Muscle layer of colon (tissue), 2 donors: ENCODE measurements around the gene CD58.

ENCODE experiments used
- H3K27ac ChIP-seq: one replicate; pipeline ENCODE4 v1.7.0; 2013; ENCODE audit warnings: low read depth, mild to moderate bottlenecking, low read length, moderate library complexity
- H3K27me3 ChIP-seq, 2 donors: one replicate each; pipeline ENCODE4 v1.7.0; 2013; ENCODE audit warnings: low read length in 2 of 2, mild to moderate bottlenecking in 2 of 2; ENCODE audit not compliant: insufficient read depth in 2 of 2, control insufficient read depth in 1 of 2
- H3K36me3 ChIP-seq: one replicate; pipeline ENCODE4 v1.7.0; 2013; ENCODE audit warnings: mild to moderate bottlenecking, low read length; ENCODE audit not compliant: insufficient read depth
- H3K4me1 ChIP-seq: one replicate; pipeline ENCODE4 v1.7.0; 2013; ENCODE audit warnings: mild to moderate bottlenecking, low read length; ENCODE audit not compliant: insufficient read depth
- H3K4me3 ChIP-seq, 2 donors: one replicate each; pipeline ENCODE4 v1.7.0; 2013; ENCODE audit warnings: low read length in 2 of 2, low read depth in 1 of 2, mild to moderate bottlenecking in 1 of 2, moderate library complexity in 1 of 2
- H3K9ac ChIP-seq: one replicate; pipeline ENCODE4 v1.7.0; 2013; ENCODE audit warnings: low read length
- H3K9me3 ChIP-seq: one replicate; pipeline ENCODE4 v1.7.0; 2013; ENCODE audit warnings: mild to moderate bottlenecking, low read length
- donor health status: abdominal sarcoma.
- donor health status: Adenocarcinoma of cecum.

CD58 gene

GRCh38 chr1:116577759-116578314 is 7.0 kb upstream of the CD58 start:
- H3K4me1 ChIP-seq: peaks cover 17% of the 10 kb centered on the region
- H3K27ac ChIP-seq: no peak overlapping the region
- H3K9ac ChIP-seq: no peak overlapping the region
- no peaks in the 10 kb centered on the region for H3K9me3 ChIP-seq
- no peaks in the 10 kb centered on the region for H3K27me3 ChIP-seq
- H3K36me3 ChIP-seq: no peaks in the 10 kb centered on the region
- no peak overlapping the region for H3K4me3 ChIP-seq

GRCh38 chr1:116574581-116575291 is 3.9 kb upstream of the CD58 start:
- H3K27me3 ChIP-seq: no peaks in the 10 kb centered on the region
- H3K4me3 ChIP-seq: no peak overlapping the region
- H3K9me3 ChIP-seq: no peaks in the 10 kb centered on the region
- H3K9ac ChIP-seq: no peak overlapping the region
- no peak overlapping the region for H3K27ac ChIP-seq
- H3K36me3 ChIP-seq: no peaks in the 10 kb centered on the region
- peaks cover 26% of the 10 kb centered on the region for H3K4me1 ChIP-seq

DNA sequence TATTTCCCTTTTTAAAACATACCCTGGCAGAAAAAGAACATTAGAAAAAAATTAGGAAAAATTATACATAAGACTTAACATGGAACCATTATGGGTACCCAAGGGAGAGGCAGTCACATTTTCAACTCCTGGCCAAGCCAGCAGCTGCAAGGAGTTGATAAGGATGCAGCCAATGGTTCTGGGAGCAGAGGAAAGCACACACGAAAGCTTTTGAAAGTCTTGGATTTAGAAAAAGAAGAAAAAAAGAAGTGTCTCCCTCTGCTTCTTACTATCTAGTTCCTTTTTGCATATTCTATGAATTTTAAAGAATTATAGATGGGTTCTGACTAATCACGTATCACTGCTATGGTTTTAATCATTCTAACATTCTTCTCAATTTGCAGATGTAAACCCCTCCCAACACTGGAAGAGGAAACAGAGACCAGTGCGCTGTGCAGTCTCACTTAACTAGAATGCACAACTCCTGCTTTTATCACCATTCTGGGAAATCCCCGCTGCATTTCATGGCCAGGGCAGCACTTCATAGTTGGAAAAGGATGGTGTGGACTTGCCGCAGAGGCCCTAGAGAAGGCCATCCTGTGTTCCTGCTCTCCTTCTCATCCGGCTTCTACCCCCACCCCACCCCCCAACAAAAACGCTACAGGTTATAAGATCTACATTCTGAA is 2.7 kb upstream of the CD58 start:
- Histone ChIP-seq H3K4me1 (peaks cover 26% of the 10 kb centered on the region), H3K36me3 (no peaks in the 10 kb centered on the region), H3K9ac (no peak overlapping the region), H3K4me3 (no peak overlapping the region), H3K27ac (no peak overlapping the region), H3K27me3 (no peaks in the 10 kb centered on the region), H3K9me3 (no peaks in the 10 kb centered on the region)

GRCh38 chr1:116572771-116573430 is 2.1 kb upstream of the CD58 start:
- H3K36me3 ChIP-seq: no peaks in the 10 kb centered on the region
- H3K4me3 ChIP-seq: no peak overlapping the region
- H3K4me1 ChIP-seq: peaks cover 26% of the 10 kb centered on the region
- no peaks in the 10 kb centered on the region for H3K27me3 ChIP-seq
- H3K9me3 ChIP-seq: no peaks in the 10 kb centered on the region
- no peak overlapping the region for H3K9ac ChIP-seq
- no peak overlapping the region for H3K27ac ChIP-seq

- Histone ChIP-seq H3K9me3 (no peaks in the 10 kb centered on the region), H3K9ac (no peak overlapping the region), H3K27ac (no peak overlapping the region), H3K36me3 (no peaks in the 10 kb centered on the region), H3K4me1 (peaks cover 26% of the 10 kb centered on the region), H3K27me3 (no peaks in the 10 kb centered on the region), H3K4me3 (peak overlapping the region in 1 of 2 donors; percentile 60)
Observed at GRCh38 chr1:116572099-116572498, 1.3 kb upstream of the CD58 start.

DNA sequence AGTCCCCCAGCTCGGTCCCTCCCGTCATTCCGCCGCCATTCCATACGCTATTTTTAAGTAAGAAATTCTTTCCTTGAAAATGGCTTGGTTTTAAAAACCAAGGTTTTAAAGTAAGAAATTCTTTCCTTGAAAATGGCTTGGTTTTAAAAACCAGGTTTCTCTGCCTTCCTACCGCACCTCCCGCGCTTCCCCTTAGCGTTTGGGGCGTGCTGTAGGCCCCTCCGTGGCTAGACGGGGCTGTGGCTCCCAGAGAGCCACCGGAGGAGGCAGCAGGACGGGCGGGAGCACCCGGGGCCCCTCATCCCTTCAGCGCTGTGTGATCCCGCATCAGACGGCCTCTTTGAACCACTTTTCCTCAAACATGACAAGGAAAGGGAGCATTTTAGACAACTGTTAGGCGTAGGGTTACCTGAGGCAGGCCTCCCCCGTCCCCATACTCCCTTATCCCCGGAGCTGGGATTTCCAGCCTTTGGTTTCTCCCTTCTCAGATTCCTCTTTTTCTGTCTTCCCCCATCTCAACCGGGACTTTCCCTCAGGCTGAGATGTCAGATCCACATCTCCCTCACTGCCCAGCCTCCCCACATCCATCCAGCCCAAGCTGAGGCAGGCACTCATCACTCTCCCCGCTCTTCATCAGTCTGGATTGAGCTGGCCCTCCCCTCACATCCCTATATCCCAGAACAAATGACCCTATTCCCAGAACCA is 541 bp upstream of the CD58 start:
- Histone ChIP-seq H3K27ac (peak overlapping the region; percentile 98), H3K4me1 (peaks cover 26% of the 10 kb centered on the region), H3K9me3 (no peaks in the 10 kb centered on the region), H3K27me3 (no peaks in the 10 kb centered on the region), H3K4me3 (peak overlapping the region; percentile 60 to 92), H3K36me3 (no peaks in the 10 kb centered on the region), H3K9ac (peak overlapping the region; percentile 55)

GRCh38 chr1:116569776-116570357 is 959 bp downstream of the CD58 start:
- Histone ChIP-seq H3K27me3 (no peaks in the 10 kb centered on the region), H3K9me3 (no peaks in the 10 kb centered on the region), H3K4me3 (peak overlapping the region; percentile 60 to 92), H3K4me1 (peaks cover 21% of the 10 kb centered on the region), H3K27ac (peak overlapping the region; percentile 98), H3K9ac (peak overlapping the region; percentile 26), H3K36me3 (no peaks in the 10 kb centered on the region)

- H3K9me3 ChIP-seq: no peaks in the 10 kb centered on the region
- H3K27me3 ChIP-seq: no peaks in the 10 kb centered on the region
- no peak overlapping the region for H3K9ac ChIP-seq
- H3K4me1 ChIP-seq: peaks cover 16% of the 10 kb centered on the region
- no peaks in the 10 kb centered on the region for H3K36me3 ChIP-seq
- H3K4me3 ChIP-seq: no peak overlapping the region
- H3K27ac ChIP-seq: no peak overlapping the region
Observed at GRCh38 chr1:116569381-116569670, 1.5 kb downstream of the CD58 start.

DNA sequence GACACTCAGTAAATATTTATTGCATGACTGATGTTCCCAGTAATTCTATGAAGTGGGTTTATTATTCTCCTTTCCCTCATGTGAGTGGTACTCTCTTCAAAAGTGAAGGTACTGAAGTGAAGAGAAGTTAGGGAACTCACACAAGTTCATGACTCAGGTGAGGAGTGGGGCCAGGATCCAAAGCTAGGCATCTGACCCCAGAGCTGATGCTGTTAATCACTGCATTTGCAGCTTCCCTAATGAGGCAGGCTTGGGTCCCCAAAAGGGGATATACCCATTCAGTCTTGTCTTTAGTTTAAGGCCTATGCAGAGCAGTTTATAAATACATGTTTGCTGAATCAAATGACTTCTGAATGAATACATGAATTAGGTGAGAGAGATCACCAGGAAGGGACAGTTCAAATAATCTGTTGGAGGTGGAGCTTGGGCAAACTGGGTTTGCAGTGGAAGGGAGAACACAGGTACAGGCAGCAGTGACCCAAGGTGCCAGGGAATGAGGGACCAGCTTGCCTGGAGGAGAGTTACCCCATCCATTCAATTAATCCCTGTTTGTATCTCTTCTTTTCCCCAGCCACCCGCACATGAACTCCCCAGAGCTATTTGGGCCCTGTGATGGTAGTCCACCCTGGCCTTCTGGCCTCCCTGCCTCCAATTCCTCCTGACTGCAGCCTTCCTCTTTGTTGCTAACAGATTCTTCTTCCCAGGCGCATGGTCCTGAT is 2.0 kb downstream of the CD58 start:
- H3K4me1 ChIP-seq: peaks cover 16% of the 10 kb centered on the region
- no peaks in the 10 kb centered on the region for H3K36me3 ChIP-seq
- no peak overlapping the region for H3K9ac ChIP-seq
- no peak overlapping the region for H3K4me3 ChIP-seq
- no peak overlapping the region for H3K27ac ChIP-seq
- H3K9me3 ChIP-seq: no peaks in the 10 kb centered on the region
- no peaks in the 10 kb centered on the region for H3K27me3 ChIP-seq

DNA sequence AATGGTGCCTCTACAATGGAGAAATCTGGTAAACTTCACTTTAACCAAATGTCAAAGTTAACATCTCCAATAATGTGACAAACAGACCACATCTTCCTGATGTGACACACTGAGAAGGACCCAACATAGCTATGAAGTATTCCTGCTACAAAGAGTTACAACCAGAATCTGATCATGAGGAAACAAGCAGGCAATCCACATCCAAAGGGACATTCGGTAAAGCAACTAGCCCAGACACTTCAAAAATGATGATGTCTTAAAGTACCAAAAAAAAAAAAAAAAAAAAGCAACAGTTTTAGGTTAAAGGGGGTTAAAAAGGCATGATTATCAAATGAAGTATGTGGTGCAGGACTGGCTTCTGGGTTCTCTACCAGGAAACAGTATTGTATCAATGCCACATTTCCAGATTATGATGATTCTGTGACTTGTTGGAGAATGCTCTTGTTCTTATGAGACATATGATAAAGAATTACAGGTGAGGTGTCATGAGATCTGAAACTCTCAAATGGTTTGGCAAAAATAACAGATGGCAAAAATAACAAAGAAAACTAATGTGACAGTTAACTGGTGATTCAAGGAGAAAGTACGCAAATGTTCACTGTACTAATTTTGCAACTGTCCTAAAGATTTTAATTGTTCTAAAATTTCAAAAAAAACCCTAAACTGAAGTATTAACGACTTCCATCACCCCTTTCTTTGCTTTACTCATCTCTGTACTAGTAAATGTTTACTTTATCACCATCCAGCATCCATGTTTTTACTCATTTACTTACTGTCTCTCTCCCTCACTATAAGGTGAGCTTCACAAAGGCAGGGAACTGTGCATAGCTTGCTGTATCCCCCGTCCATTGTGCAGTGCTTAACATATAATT is 2.8 kb downstream of the CD58 start:
- no peak overlapping the region for H3K27ac ChIP-seq
- no peaks in the 10 kb centered on the region for H3K36me3 ChIP-seq
- no peaks in the 10 kb centered on the region for H3K9me3 ChIP-seq
- no peak overlapping the region for H3K9ac ChIP-seq
- H3K4me1 ChIP-seq: peaks cover 16% of the 10 kb centered on the region
- no peaks in the 10 kb centered on the region for H3K27me3 ChIP-seq
- no peak overlapping the region for H3K4me3 ChIP-seq
